ENCODE data around the gene FCHSD2. TPM values are rescaled to one million over a fixed set of nuclear protein-coding genes. Genes with fewer than 3 reads are reported as not detected.
"Not testable (repeated sequence)": the region's sequence is repeated elsewhere in the genome, so short reads cannot be mapped to it uniquely, and the experiment has no call there.

The FCHSD2 gene
- total and polyA plus RNA-seq, 2 of the 8 experiments (the other 6 are each of a cell fraction or from before 2014, with no cell fraction given) = 4.1 to 7.8 TPM

DNA sequence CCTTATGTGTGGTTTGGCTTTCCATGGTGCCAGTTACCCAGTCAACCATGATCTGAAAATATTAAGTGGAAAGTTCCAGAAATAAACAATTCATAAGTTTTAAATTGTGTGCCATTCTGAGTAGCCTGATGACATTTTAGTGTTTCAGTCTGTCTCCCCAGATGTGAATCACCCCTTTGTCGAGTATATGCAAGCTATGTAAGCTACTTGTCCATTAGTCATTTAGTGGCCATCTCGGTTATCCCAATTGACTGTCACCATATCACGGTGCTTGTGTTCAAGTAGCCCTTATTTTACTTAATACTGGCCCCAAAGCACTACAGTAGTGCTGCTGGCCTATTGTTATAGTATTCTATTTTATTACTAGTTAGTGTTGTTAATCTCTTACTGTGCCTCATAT is 283.0 kb downstream of the FCHSD2 start (continued):
- TF ChIP-seq USF2 (IDR thresholded peaks at IDR 0.05; ENCODE audit: low read length) = no peak

- H2BK12ac ChIP-seq (ENCODE audit: low read depth, low read length); H2AFZ ChIP-seq (ENCODE audit: low read length); H2BK120ac ChIP-seq (replicated peaks; ENCODE audit: low read depth, low read length); H3K79me2 ChIP-seq (ENCODE audit: control insufficient read depth in 1 of 2, insufficient read depth in 2 of 2, low read length in 2 of 2); H3K9me3 ChIP-seq (ENCODE audit: insufficient read depth in 2 of 2, low read depth in 1 of 2, low read length in 1 of 2); H2BK5ac ChIP-seq (ENCODE audit: low read depth, low read length); H2BK20ac ChIP-seq (ENCODE audit: low read length); H3K18ac ChIP-seq (ENCODE audit: extremely low read depth, low read length); H3K4ac ChIP-seq (replicated peaks; ENCODE audit: insufficient read length, low read depth, low read length); FAIRE-seq; H3K56ac ChIP-seq (replicated peaks; ENCODE audit: insufficient read length, low read depth, low read length); DNase-seq (ENCODE audit: low read depth in 1 of 2, low spot score in 2 of 2); H4K8ac ChIP-seq (ENCODE audit: extremely low read depth, insufficient read depth, low read length); H3K23me2 ChIP-seq (ENCODE audit: low read depth, low read length); H3K79me1 ChIP-seq (ENCODE audit: low read depth, low read length); H3K4me1 ChIP-seq (replicated peaks in 1 of 4; ENCODE audit: control insufficient read depth in 3 of 4, insufficient read depth in 4 of 4, low read length in 3 of 4); H3K4me3 ChIP-seq (ENCODE audit: extremely low read depth in 1 of 4, insufficient read depth in 2 of 4, low read depth in 3 of 4, low read length in 4 of 4); H2AK5ac ChIP-seq (ENCODE audit: low read depth, low read length); H3K14ac ChIP-seq (ENCODE audit: insufficient read length); H4K20me1 ChIP-seq (replicated peaks in 1 of 2; ENCODE audit: control insufficient read depth in 1 of 2, insufficient read depth in 2 of 2, low read length in 2 of 2); H3K27me3 ChIP-seq (replicated peaks in 1 of 4; ENCODE audit: control insufficient read depth in 3 of 4, extremely low read depth in 1 of 4, insufficient read depth in 3 of 4, low read length in 3 of 4); H4K5ac ChIP-seq (ENCODE audit: insufficient read length, low read depth, low read length); H3K9ac ChIP-seq (replicated peaks in 1 of 4; ENCODE audit: extremely low read depth in 1 of 4, low read depth in 3 of 4, low read length in 3 of 4); POLR2A ChIA-PET (ENCODE audit: partially characterized antibody); H3K4me2 ChIP-seq (ENCODE audit: insufficient read depth in 1 of 2, low read depth in 2 of 2, low read length in 2 of 2); H4K91ac ChIP-seq (replicated peaks; ENCODE audit: insufficient read length, low read length); H3K23ac ChIP-seq (ENCODE audit: insufficient read length); H2BK15ac ChIP-seq (ENCODE audit: low read length); H3K36me3 ChIP-seq (ENCODE audit: control insufficient read depth in 2 of 4, insufficient read depth in 4 of 4, low read length in 3 of 4); H3K27ac ChIP-seq (ENCODE audit: low read depth, low read length): not testable (repeated sequence)
- CTCF ChIA-PET (ENCODE audit: partially characterized antibody) = interaction anchor here (1.2 to 2.6 kb wide), 4 partner anchors 17 to 327 kb away, joined by 3 to 11 read pairs (median 5); no protein-coding TSS in a partner anchor
- 86% methylated on average over 2 of the region's 2 CpGs; no CpG with 5 or more reads in 1 of the 2 experiments for WGBS, 2 experiments (ENCODE audit: extremely low coverage in 1 of 2, insufficient coverage in 1 of 2, insufficient read length in 1 of 2, insufficient replicate concordance in 2 of 2, low coverage in 1 of 2, low lambda C conversion rate in 2 of 2, missing lambda C conversion rate in 1 of 2)
Observed at GRCh38 chr11:72858267-72858666, 283.9 kb downstream of the FCHSD2 start.
